OCI-LY1 (cell line): ENCODE data around the gene SDHC.

Experiments used
- H2AFZ ChIP-seq: fragments of 200-600 bp; sonication (generic), shearing (Covaris generic); 2 replicates; pipeline ENCODE4 v1.6.0; 2014; ENCODE audit warnings: antibody characterized with exemption, mild to moderate bottlenecking, low read length
- H3F3A ChIP-seq: fragments of 200-600 bp; sonication (generic), shearing (Covaris generic); 2 replicates; pipeline ENCODE4 v1.6.0; 2014; ENCODE audit warnings: mild to moderate bottlenecking, antibody characterized with exemption, low read length, moderate library complexity; ENCODE audit not compliant: insufficient read depth
- H3K27ac ChIP-seq: fragments of 200-600 bp; sonication (generic); 2 replicates; pipeline ENCODE4 v1.5.1; 2014; ENCODE audit warnings: low read length, mixed run types, mild to moderate bottlenecking, low read depth; ENCODE audit not compliant: poor library complexity, severe bottlenecking
- H3K27me3 ChIP-seq: fragments of 200-600 bp; sonication (generic); 2 replicates; pipeline ENCODE4 v1.6.0; 2014; ENCODE audit warnings: antibody characterized with exemption, mild to moderate bottlenecking, low read length, moderate library complexity; ENCODE audit not compliant: insufficient read depth
- H3K36me3 ChIP-seq: fragments of 200-600 bp; sonication (generic); 2 replicates; pipeline ENCODE4 v1.6.1; 2014; ENCODE audit warnings: mild to moderate bottlenecking, antibody characterized with exemption, low read length, moderate library complexity, mixed read lengths; ENCODE audit not compliant: insufficient read depth
- H3K4me1 ChIP-seq: fragments of 200-600 bp; sonication (generic); 2 replicates; pipeline ENCODE4 v1.5.1; 2014; ENCODE audit warnings: mild to moderate bottlenecking, low read length, moderate library complexity; ENCODE audit not compliant: insufficient read depth, severe bottlenecking
- H3K4me2 ChIP-seq: fragments of 200-600 bp; sonication (generic), shearing (Covaris generic); 2 replicates; pipeline ENCODE4 v1.6.1; 2014; ENCODE audit warnings: low read length
- H3K4me3 ChIP-seq: fragments of 200-600 bp; sonication (generic); 2 replicates; pipeline ENCODE4 v1.5.1; 2014; ENCODE audit warnings: low read length, low read depth, mild to moderate bottlenecking, mixed read lengths; ENCODE audit not compliant: poor library complexity, severe bottlenecking
- H3K79me2 ChIP-seq: fragments of 200-600 bp; shearing (Covaris generic); 2 replicates; pipeline ENCODE4 v1.6.1; 2016; ENCODE audit warnings: mixed run types, low read length, mixed read lengths; ENCODE audit not compliant: insufficient read depth
- H3K9ac ChIP-seq: fragments of 200-600 bp; sonication (generic), shearing (Covaris generic); 2 replicates; pipeline ENCODE4 v1.6.1; 2014; ENCODE audit warnings: mild to moderate bottlenecking, low read length, mixed read lengths
- H3K9me2 ChIP-seq: fragments of 200-600 bp; sonication (generic), shearing (Covaris generic); 2 replicates; pipeline ENCODE4 v1.6.1; 2014; ENCODE audit warnings: low read depth, mild to moderate bottlenecking, low read length, mixed read lengths
- H3K9me3 ChIP-seq: fragments of 200-600 bp; shearing (Covaris generic); 2 replicates; pipeline ENCODE4 v1.6.1; 2014; ENCODE audit warnings: low read length, mixed read lengths
- H4K20me1 ChIP-seq: fragments of 200-600 bp; sonication (generic), shearing (Covaris generic); 2 replicates; pipeline ENCODE4 v1.6.0; 2016; ENCODE audit warnings: mild to moderate bottlenecking, low read length; ENCODE audit not compliant: insufficient read depth
- EZH2 ChIP-seq: fragments of 200-600 bp; sonication (generic), shearing (Covaris generic); IDR thresholded peaks from 2 replicates; pipeline ENCODE4 v1.8.0; 2017; ENCODE audit warnings: borderline replicate concordance, mixed run types, mild to moderate bottlenecking, antibody characterized with exemption, low read length, moderate library complexity, mixed read lengths
- TF ChIP-seq, protein P1 (sequence below): fragments of 200-600 bp; sonication (generic), shearing (Covaris generic); IDR thresholded peaks from 2 replicates; pipeline ENCODE4 v1.5.1; 2017; ENCODE audit warnings: mild to moderate bottlenecking, antibody characterized with exemption, low read length, moderate library complexity, mixed read lengths

Gene SDHC

DNA sequence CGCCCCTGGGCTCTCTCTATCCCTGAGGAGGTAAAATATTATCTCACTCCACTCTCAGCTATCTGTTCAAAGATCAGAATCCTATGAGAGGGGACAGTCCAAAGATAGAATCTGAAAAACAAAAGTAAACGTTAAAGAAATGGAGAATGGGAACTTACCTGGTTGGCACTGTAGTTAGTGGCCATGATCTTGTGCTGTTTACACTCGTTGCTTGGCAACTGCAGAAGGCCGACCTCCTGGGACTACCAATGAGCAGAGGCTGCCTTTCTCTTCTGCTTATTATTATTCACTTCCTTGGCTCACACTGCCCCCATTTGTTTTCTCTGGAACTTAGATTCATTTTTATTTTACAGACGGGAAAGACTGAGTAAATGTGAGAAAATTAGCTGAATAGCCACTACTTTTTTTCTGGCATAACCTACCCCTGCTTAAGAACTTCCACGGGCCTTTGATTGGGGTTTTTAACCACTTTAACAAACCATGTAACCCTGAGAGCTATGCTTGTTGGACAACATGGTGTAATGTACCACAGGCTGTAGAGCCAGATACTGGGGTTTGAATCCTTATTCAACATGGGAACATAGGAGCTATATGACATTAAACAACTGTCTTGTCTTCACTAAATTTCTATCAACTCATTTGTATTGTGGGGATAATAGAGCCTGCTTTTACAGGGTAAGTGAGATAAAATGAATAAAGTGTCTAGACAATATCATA lies 53.7 kb downstream of the SDHC start, which contains the start of gene CFAP126:
CFAP126 (minus strand) TSS at position 193 of the 717 bp plus-strand sequence; CDS start at position 185, 8 bp downstream.
- Histone ChIP-seq H4K20me1 (no peaks in the 10 kb centered on the region), H2AFZ (no peak within 1 kb of the TSS), H3F3A (no peaks in the 10 kb centered on the region), H3K27ac (no peak within 1 kb of the TSS), H3K27me3 (no peaks in the 10 kb centered on the region), H3K4me1 (peaks cover 5% of the 10 kb centered on the region), H3K9me2 (no peaks in the 10 kb centered on the region), H3K79me2 (no peaks in the 10 kb centered on the region), H3K36me3 (peaks cover 13% of the 10 kb centered on the region), H3K9me3 (no peaks in the 10 kb centered on the region), H3K9ac (no peak within 1 kb of the TSS), H3K4me3 (no peak within 1 kb of the TSS), H3K4me2 (no peak within 1 kb of the TSS)
- TF ChIP-seq EZH2: no peak
- TF ChIP-seq, protein P1, sequence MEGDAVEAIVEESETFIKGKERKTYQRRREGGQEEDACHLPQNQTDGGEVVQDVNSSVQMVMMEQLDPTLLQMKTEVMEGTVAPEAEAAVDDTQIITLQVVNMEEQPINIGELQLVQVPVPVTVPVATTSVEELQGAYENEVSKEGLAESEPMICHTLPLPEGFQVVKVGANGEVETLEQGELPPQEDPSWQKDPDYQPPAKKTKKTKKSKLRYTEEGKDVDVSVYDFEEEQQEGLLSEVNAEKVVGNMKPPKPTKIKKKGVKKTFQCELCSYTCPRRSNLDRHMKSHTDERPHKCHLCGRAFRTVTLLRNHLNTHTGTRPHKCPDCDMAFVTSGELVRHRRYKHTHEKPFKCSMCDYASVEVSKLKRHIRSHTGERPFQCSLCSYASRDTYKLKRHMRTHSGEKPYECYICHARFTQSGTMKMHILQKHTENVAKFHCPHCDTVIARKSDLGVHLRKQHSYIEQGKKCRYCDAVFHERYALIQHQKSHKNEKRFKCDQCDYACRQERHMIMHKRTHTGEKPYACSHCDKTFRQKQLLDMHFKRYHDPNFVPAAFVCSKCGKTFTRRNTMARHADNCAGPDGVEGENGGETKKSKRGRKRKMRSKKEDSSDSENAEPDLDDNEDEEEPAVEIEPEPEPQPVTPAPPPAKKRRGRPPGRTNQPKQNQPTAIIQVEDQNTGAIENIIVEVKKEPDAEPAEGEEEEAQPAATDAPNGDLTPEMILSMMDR: peak; percentile 40; the same call in 1 of the 2 replicates

DNA sequence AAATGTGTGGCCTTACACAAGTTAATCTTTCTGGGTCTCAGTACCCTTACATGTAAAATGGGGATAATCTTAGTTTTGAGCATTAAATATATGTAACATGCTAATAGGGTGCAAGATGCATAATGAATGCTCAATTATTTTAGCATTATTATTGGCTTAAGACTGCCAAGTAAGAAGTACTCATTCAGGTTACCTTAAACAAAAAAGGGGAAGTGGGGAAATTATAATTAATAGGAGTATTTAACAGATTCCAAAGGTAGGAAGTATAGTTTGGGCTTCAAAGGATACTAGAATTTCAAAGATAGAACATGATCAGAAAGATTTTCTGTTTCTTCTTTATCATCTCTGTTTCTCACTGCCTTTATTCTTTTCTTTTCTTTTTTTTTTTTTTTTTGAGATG lies 59.3 kb downstream of the SDHC start:
- Histone ChIP-seq H3K9ac (no peak overlapping the region), H2AFZ (no peak overlapping the region), H4K20me1 (no peaks in the 10 kb centered on the region), H3K4me1 (no peaks in the 10 kb centered on the region), H3K4me2 (no peak overlapping the region), H3K9me3 (no peaks in the 10 kb centered on the region), H3K36me3 (no peaks in the 10 kb centered on the region), H3F3A (no peaks in the 10 kb centered on the region), H3K4me3 (no peak overlapping the region), H3K79me2 (no peaks in the 10 kb centered on the region), H3K27ac (no peak overlapping the region), H3K27me3 (no peaks in the 10 kb centered on the region), H3K9me2 (no peaks in the 10 kb centered on the region)
- no peak for TF ChIP-seq EZH2
- TF ChIP-seq, protein P1: no peak

DNA sequence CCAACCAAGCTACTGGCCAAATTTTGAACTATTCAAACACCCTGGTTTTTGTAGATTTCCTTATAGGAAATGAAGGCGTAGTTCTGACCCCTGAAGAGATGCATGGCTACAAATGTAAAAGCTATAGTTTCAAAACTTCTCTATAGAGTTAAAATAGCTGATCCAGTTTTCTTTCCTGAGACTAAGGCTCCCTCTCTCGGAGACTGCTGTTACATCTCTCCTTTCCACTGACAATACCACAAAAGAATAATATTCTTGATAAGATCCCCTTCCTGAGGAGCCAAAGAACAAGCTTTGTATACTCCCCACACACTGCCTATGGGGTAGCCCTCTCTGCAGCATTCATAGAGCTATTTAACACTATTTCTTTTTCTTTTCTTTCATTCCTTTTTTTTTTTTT lies 60.2 kb downstream of the SDHC start:
- Histone ChIP-seq H3K9me2 (no peaks in the 10 kb centered on the region), H3K9me3 (no peaks in the 10 kb centered on the region), H3K27me3 (no peaks in the 10 kb centered on the region), H3F3A (no peaks in the 10 kb centered on the region), H3K4me2 (no peak overlapping the region), H3K27ac (no peak overlapping the region), H2AFZ (no peak overlapping the region), H3K4me1 (no peaks in the 10 kb centered on the region), H3K36me3 (no peaks in the 10 kb centered on the region), H3K9ac (no peak overlapping the region), H3K79me2 (no peaks in the 10 kb centered on the region), H4K20me1 (no peaks in the 10 kb centered on the region), H3K4me3 (no peak overlapping the region)
- TF ChIP-seq, protein P1: peak; percentile 46
- no peak for TF ChIP-seq EZH2
